AG04449 (cell line): ENCODE data around the gene JAK1.

ENCODE experiments used
- CTCF ChIA-PET: fragments of 350-600 bp; formaldehyde crosslinking; extraction: SDS; loops from one replicate; lab custom pipeline; 2021; ENCODE audit warnings: antibody characterized with exemption; lab: Yijun Ruan, JAX
- POLR2A ChIA-PET: fragments of 400-600, 350-600 bp; formaldehyde crosslinking; extraction: SDS; loops from one replicate; lab custom pipeline; 2020; ENCODE audit warnings: antibody characterized with exemption, inconsistent platforms; lab: Yijun Ruan, JAX
- DNase-seq: peaks from one replicate; pipeline ENCODE4 v3.0.0-alpha.2; 2010; ENCODE audit warnings: low read depth, low spot score
- H3K4me3 ChIP-seq: 2 replicates; pipeline ENCODE4 v1.5.1; 2011; ENCODE audit warnings: low read depth, mild to moderate bottlenecking, control low read depth, low read length
- TF ChIP-seq, protein P1 (sequence below): IDR thresholded peaks from one replicate; pipeline ENCODE4 v1.5.1; 2011; ENCODE audit warnings: mild to moderate bottlenecking, moderate library complexity, low read length, control low read depth, inconsistent platforms; ENCODE audit not compliant: insufficient read depth; ENCODE audit errors: missing control alignments

JAK1 gene

DNA sequence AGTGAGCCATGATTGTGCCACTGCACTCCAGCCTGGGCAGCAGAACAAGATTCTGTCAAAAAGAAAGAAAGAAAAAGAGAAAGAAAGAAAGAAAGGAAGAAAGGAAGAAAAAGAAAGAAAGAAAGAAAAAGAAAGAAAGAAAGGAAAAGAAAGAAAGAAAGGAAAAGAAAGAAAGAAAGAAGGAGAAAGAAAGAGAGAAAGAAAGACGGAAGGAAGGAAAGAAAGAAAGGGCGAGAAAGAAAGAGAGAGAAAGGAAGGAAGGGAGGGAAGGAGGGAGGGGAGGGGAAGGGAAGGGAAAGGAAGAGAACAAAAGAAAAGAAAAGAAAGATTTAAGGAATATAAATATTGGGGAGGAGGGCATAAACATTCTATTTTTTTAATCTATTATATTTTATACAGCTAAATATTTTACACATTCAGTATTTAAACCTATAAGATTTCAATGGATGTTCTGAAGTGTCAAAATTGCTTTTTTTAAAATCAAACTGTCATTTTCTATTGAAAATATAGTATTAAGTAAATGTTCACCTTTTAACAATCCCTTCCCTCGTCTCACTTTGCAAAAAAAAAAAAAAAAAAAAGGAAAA, 6.8 kb upstream of the JAK1 start:
- no peak overlapping the region for H3K4me3 ChIP-seq
- TF ChIP-seq, protein P1, sequence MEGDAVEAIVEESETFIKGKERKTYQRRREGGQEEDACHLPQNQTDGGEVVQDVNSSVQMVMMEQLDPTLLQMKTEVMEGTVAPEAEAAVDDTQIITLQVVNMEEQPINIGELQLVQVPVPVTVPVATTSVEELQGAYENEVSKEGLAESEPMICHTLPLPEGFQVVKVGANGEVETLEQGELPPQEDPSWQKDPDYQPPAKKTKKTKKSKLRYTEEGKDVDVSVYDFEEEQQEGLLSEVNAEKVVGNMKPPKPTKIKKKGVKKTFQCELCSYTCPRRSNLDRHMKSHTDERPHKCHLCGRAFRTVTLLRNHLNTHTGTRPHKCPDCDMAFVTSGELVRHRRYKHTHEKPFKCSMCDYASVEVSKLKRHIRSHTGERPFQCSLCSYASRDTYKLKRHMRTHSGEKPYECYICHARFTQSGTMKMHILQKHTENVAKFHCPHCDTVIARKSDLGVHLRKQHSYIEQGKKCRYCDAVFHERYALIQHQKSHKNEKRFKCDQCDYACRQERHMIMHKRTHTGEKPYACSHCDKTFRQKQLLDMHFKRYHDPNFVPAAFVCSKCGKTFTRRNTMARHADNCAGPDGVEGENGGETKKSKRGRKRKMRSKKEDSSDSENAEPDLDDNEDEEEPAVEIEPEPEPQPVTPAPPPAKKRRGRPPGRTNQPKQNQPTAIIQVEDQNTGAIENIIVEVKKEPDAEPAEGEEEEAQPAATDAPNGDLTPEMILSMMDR = no peak
- ChIA-PET CTCF (no interaction called here), POLR2A (no interaction called here)
- DNase-seq = no peak

DNA sequence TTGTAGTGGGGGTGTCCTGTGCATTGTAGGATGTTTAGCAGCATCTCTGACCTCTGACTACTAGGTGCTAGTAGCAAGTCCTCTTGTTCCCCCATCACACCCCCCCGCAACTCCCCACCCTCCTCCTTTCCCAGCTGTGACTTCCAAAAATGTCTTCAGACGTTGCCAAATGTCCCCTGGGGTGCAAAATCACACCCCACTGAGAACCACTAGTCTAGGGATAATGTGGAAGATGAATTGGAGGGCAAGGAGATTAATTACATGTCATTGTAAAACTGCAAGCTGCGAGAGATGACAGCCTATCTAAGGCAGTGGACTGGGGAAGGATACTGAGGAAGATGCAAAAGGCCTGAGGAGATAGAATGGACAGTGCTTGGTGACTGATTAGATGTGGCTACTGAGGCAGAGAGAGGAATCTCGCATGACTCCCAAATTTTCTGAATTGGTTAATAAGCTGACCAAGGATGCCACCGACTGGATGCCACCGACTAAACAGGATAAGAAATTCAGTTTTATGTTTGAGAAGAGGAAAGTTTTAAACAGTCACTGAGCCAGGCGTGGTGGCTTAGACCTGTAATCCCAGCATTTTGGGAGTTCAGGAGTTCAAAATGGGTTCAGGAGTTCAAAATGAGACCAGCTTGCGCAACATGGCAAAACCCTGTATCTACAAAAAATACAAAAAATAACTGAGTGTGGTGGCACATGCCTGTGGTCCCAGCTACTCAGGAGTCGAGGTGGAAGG, 3.1 kb upstream of the JAK1 start:
- ChIA-PET POLR2A (no interaction called here), CTCF (interaction anchor here (0.8 kb wide), 1 partner anchor 108 kb away, joined by 3 read pairs; no protein-coding TSS in a partner anchor)
- no peak overlapping the region for H3K4me3 ChIP-seq
- DNase-seq = no peak
- TF ChIP-seq, protein P1 = no peak

DNA sequence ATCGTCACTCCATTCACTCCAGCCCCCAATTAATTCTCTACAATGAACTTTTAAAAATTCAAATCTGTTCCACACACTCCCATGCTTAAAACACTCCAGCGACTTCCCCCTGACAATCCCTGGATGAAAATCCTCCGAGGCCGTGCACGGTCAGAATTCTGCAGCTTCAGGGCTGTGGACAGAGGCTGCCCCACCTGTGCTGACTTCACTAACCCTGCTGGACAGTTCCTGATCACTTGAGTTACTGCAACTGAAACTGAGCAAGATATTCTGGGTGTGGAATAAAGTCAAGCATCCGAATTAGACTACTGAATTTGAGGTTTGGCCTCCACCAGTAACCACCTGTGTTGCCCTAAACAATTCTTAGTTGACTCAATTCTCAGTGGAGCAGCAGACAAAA, 1.0 kb upstream of the JAK1 start:
- DNase-seq = no peak
- POLR2A ChIA-PET = interaction anchor here (1.3 kb wide), 1 partner anchor 39 kb away, joined by 4 read pairs; no protein-coding TSS in a partner anchor
- H3K4me3 ChIP-seq = no peak overlapping the region
- CTCF ChIA-PET = interaction anchor here (1.4 kb wide), 1 partner anchor 53 kb away, joined by 3 read pairs; no protein-coding TSS in a partner anchor
- TF ChIP-seq, protein P1 = no peak

DNA sequence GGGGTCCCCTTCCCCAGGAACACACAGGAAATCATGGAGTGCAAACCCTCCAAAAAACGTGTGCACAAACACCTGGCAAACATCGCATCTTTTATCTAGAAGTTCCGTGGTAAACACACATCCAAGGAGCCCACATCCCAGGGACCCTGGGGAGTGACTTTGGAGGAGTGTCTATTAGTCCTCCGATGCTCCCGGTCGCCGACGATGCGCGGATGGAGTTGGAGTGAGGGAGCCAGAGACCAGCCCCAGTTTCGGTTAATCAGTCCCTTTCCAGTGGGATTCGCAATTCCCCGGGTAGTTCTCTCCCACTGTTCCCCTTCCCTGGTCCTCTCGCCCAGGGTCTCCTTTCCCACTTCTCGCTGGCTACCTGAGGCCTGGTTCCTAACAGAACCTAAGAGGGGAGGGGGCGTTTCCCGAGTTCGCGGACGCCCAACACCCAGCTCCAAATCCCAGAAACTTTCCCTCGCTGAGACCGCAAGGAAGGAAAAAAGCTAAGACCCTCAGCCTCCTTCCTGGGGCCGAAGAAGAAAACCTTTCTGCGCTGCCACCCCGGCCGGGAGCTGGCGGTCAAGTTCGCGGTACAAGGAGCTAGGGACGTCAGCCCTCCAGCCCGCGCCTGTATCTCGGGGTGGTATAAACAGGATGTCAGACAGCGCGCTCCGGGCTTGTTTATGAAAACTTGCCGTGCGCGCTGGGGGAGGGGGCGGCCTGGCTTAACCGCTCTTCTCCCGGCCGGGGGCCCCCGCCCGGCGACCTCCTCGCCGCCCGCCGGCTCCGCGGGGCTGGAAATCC, 787 bp downstream of the JAK1 start:
- peak overlapping the region; percentile 88 for H3K4me3 ChIP-seq
- ChIA-PET CTCF (interaction anchor here (1.4 to 1.7 kb wide), 2 partner anchors 17 to 51 kb away, joined by 3 to 4 read pairs; no protein-coding TSS in a partner anchor), POLR2A (no interaction called here)
- DNase-seq = no peak
- TF ChIP-seq, protein P1 = no peak

DNA sequence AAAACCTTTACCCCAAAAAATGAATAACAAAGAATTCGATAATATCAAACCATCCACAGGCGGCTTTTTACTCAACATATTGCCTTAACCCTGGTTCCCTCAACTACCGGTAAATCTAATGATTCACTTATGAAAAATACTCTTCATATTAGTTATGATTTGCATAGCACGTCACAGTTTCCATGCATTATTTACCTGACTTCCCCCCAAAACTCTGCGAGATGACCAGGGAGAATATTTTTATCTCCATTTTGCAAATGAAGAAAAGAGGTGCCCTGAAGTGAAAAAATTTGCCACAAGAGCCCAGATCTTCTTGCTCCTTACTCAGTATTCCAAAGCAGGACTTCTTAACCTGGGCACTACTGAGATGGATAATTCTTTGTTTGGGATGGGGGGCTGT, 2.9 kb downstream of the JAK1 start:
- TF ChIP-seq, protein P1 = no peak
- ChIA-PET POLR2A (no interaction called here), CTCF (interaction anchor here (1.2 kb wide), 1 partner anchor 14 kb away, joined by 3 read pairs; no protein-coding TSS in a partner anchor)
- no peak overlapping the region for H3K4me3 ChIP-seq
- DNase-seq = no peak
